Neural cell (in vitro differentiated cells): ENCODE data around the gene SRCAP. TPM values are rescaled to one million over a fixed set of nuclear protein-coding genes. Genes with fewer than 3 reads are reported as not detected.

ENCODE experiments used
- H2AFZ ChIP-seq: fragments of 200-600, 300-800 bp; sonication (generic), shearing (Covaris generic); 2 replicates; pipeline ENCODE4 v1.6.0; 2014; ENCODE audit warnings: low read depth, mild to moderate bottlenecking, antibody characterized with exemption, low read length, moderate library complexity
- H3F3A ChIP-seq: fragments of 200-600 bp; shearing (Covaris generic); 2 replicates; pipeline ENCODE4 v1.6.1; 2016; ENCODE audit warnings: mild to moderate bottlenecking, moderate library complexity, mixed read lengths, antibody characterized with exemption, low read length; ENCODE audit not compliant: insufficient read depth, poor library complexity, severe bottlenecking
- H3K27ac ChIP-seq: fragments of 200-600, 300-800 bp; sonication (generic), shearing (Covaris generic); 2 replicates; pipeline ENCODE4 v1.5.1; 2014; ENCODE audit warnings: mild to moderate bottlenecking, low read length, moderate library complexity
- H3K27me3 ChIP-seq: fragments of 300-800, 200-600 bp; sonication (generic), shearing (Covaris generic); 2 replicates; pipeline ENCODE4 v1.6.0; 2014; ENCODE audit warnings: mild to moderate bottlenecking, low read depth, low read length, moderate library complexity; ENCODE audit not compliant: insufficient read depth
- H3K36me3 ChIP-seq: fragments of 300-800, 200-600 bp; sonication (generic), shearing (Covaris generic); 2 replicates; pipeline ENCODE4 v1.5.1; 2014; ENCODE audit warnings: mild to moderate bottlenecking, antibody characterized with exemption, low read length, moderate library complexity; ENCODE audit not compliant: insufficient read depth
- H3K4me2 ChIP-seq: fragments of 300-800, 200-600 bp; sonication (generic), shearing (Covaris generic); 2 replicates; pipeline ENCODE4 v1.6.0; 2014; ENCODE audit warnings: mild to moderate bottlenecking, low read length
- H3K4me3 ChIP-seq: fragments of 300-800, 200-600 bp; sonication (generic), shearing (Covaris generic); 2 replicates; pipeline ENCODE4 v1.5.1; 2014; ENCODE audit warnings: mild to moderate bottlenecking, low read length, moderate library complexity
- H3K79me2 ChIP-seq: fragments of 200-600 bp; shearing (Covaris generic); replicated peaks from 2 replicates; pipeline ENCODE4 v1.6.0; 2014; ENCODE audit warnings: mild to moderate bottlenecking, low read length, moderate library complexity; ENCODE audit not compliant: insufficient read depth
- H3K9ac ChIP-seq: fragments of 300-800, 200-600 bp; sonication (generic), shearing (Covaris generic); 2 replicates; pipeline ENCODE4 v1.6.1; 2016; ENCODE audit warnings: mild to moderate bottlenecking, low read length, mixed read lengths
- H3K9me2 ChIP-seq: fragments of 200-600 bp; shearing (Covaris generic); 2 replicates; pipeline ENCODE4 v1.6.1; 2016; ENCODE audit warnings: mild to moderate bottlenecking, low read length, mixed read lengths; ENCODE audit not compliant: insufficient read depth
- H3K9me3 ChIP-seq: fragments of 200-600, 300-800 bp; sonication (generic), shearing (Covaris generic); 2 replicates; pipeline ENCODE4 v1.6.1; 2016; ENCODE audit warnings: mild to moderate bottlenecking, mixed run types, low read length, moderate library complexity, mixed read lengths
- H4K20me1 ChIP-seq: fragments of 200-600 bp; shearing (Covaris generic); 2 replicates; pipeline ENCODE4 v1.6.1; 2016; ENCODE audit warnings: mild to moderate bottlenecking, mixed run types; ENCODE audit not compliant: insufficient read depth
- CTCF ChIP-seq: fragments of 450-650 bp; IDR thresholded peaks from 2 replicates; pipeline ENCODE4 v1.5.1; 2014; ENCODE audit warnings: antibody characterized with exemption, mild to moderate bottlenecking, moderate library complexity; ENCODE audit not compliant: poor library complexity, severe bottlenecking
- EP300 ChIP-seq: fragments of 450-650 bp; conservative IDR thresholded peaks from 2 replicates; pipeline ENCODE4 v1.6.1; 2014; ENCODE audit warnings: antibody characterized with exemption, mild to moderate bottlenecking, moderate library complexity; ENCODE audit not compliant: poor library complexity, severe bottlenecking
- EZH2 ChIP-seq: fragments of 200-600, 300-800 bp; shearing (Covaris generic), sonication (generic); IDR thresholded peaks from 2 replicates; pipeline ENCODE4 v1.6.1; 2014; ENCODE audit warnings: antibody characterized with exemption, low read length, borderline replicate concordance, mild to moderate bottlenecking; ENCODE audit not compliant: insufficient read depth, poor library complexity, severe bottlenecking
- MXI1 ChIP-seq: fragments of 450-650 bp; conservative IDR thresholded peaks from 2 replicates; pipeline ENCODE4 v1.6.1; 2014; ENCODE audit warnings: antibody characterized with exemption, mild to moderate bottlenecking; ENCODE audit not compliant: poor library complexity, severe bottlenecking
- POLR2AphosphoS5 ChIP-seq: IDR thresholded peaks from 2 replicates; pipeline ENCODE4 v1.6.1; 2012
- RAD21 ChIP-seq: fragments of 450-650 bp; conservative IDR thresholded peaks from 2 replicates; pipeline ENCODE4 v1.6.1; 2014; ENCODE audit warnings: antibody characterized with exemption, mild to moderate bottlenecking, moderate library complexity
- SMC3 ChIP-seq: fragments of 450-650 bp; conservative IDR thresholded peaks from 2 replicates; pipeline ENCODE4 v1.6.1; 2014; ENCODE audit warnings: antibody characterized with exemption, mild to moderate bottlenecking, moderate library complexity; ENCODE audit not compliant: poor library complexity
- TAF1 ChIP-seq: IDR thresholded peaks from 2 replicates; pipeline ENCODE4 v1.6.1; 2012; ENCODE audit warnings: low read depth
- polyA plus RNA-seq: library from polyadenylated mRNA; depleted of rRNA; stranded (reverse); fragments of >200 nt; gene quantifications from 2 replicates; pipeline ENCODE4 v1.2.3, GENCODE V29; 2014
- TF ChIP-seq, protein P1 (sequence below): IDR thresholded peaks from 2 replicates; pipeline ENCODE4 v1.6.1; 2012; ENCODE audit warnings: borderline replicate concordance

SRCAP gene
- polyA plus RNA-seq, 1 donor from 2014 or later = 0.76 TPM

GRCh38 chr16:30743716-30744115 lies 44.7 kb downstream of the SRCAP start:
- Histone ChIP-seq H3F3A (peaks cover 6% of the 10 kb centered on the region), H3K27me3 (no peaks in the 10 kb centered on the region)

GRCh38 chr16:30744183-30744582 lies 45.2 kb downstream of the SRCAP start:
- Histone ChIP-seq H4K20me1 (no peaks in the 10 kb centered on the region), H3F3A (peaks cover 6% of the 10 kb centered on the region), H3K27me3 (no peaks in the 10 kb centered on the region), H3K4me3 (no peak overlapping the region), H3K9ac (no peak overlapping the region), H3K79me2 (no peaks in the 10 kb centered on the region), H3K36me3 (no peaks in the 10 kb centered on the region), H3K4me2 (no peak overlapping the region), H3K9me3 (no peaks in the 10 kb centered on the region), H3K27ac (no peak overlapping the region), H2AFZ (no peak overlapping the region), H3K9me2 (no peaks in the 10 kb centered on the region)
- TF ChIP-seq EZH2 (no peak), SMC3 (no peak)
- TF ChIP-seq, protein P1, sequence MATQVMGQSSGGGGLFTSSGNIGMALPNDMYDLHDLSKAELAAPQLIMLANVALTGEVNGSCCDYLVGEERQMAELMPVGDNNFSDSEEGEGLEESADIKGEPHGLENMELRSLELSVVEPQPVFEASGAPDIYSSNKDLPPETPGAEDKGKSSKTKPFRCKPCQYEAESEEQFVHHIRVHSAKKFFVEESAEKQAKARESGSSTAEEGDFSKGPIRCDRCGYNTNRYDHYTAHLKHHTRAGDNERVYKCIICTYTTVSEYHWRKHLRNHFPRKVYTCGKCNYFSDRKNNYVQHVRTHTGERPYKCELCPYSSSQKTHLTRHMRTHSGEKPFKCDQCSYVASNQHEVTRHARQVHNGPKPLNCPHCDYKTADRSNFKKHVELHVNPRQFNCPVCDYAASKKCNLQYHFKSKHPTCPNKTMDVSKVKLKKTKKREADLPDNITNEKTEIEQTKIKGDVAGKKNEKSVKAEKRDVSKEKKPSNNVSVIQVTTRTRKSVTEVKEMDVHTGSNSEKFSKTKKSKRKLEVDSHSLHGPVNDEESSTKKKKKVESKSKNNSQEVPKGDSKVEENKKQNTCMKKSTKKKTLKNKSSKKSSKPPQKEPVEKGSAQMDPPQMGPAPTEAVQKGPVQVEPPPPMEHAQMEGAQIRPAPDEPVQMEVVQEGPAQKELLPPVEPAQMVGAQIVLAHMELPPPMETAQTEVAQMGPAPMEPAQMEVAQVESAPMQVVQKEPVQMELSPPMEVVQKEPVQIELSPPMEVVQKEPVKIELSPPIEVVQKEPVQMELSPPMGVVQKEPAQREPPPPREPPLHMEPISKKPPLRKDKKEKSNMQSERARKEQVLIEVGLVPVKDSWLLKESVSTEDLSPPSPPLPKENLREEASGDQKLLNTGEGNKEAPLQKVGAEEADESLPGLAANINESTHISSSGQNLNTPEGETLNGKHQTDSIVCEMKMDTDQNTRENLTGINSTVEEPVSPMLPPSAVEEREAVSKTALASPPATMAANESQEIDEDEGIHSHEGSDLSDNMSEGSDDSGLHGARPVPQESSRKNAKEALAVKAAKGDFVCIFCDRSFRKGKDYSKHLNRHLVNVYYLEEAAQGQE = no peak

More at GRCh38 chr16:30743716-30744115, 44.7 kb downstream of the SRCAP start:
- H3K36me3 ChIP-seq = no peaks in the 10 kb centered on the region
- H3K27ac ChIP-seq = no peak overlapping the region
- no peak overlapping the region for H2AFZ ChIP-seq
- no peak overlapping the region for H3K4me2 ChIP-seq
- H3K9ac ChIP-seq = no peak overlapping the region
- H3K9me2 ChIP-seq = no peaks in the 10 kb centered on the region
- H4K20me1 ChIP-seq = no peaks in the 10 kb centered on the region
- H3K79me2 ChIP-seq = no peaks in the 10 kb centered on the region
- H3K9me3 ChIP-seq = no peaks in the 10 kb centered on the region
- no peak overlapping the region for H3K4me3 ChIP-seq
- TF ChIP-seq EP300 (no peak), RAD21 (no peak), MXI1 (no peak), TAF1 (no peak), SMC3 (no peak), CTCF (no peak), POLR2AphosphoS5 (no peak), EZH2 (no peak)
- TF ChIP-seq, protein P1 = no peak
